SK-N-SH treated with all-trans-retinoic acid at 6 μM for 48 hours (cell line): ENCODE measurements around the gene BRIX1.

Experiments
- TSHZ2 ChIP-seq: fragments of 250-450 bp; sonication (Bioruptor Pico); IDR thresholded peaks from 2 replicates; pipeline ENCODE4 v1.5.0; 2020; ENCODE audit warnings: mild to moderate bottlenecking, moderate library complexity
- ZC3H10 ChIP-seq: fragments of 250-450 bp; sonication (Bioruptor Pico); IDR thresholded peaks from 2 replicates; pipeline ENCODE4 v1.5.1; 2021; ENCODE audit warnings: mild to moderate bottlenecking, moderate library complexity

GRCh38 chr5:34889394-34889793 is 26.1 kb upstream of the BRIX1 start:
- no peak for TF ChIP-seq ZC3H10 (CRISPR knock-in tag)
- TF ChIP-seq TSHZ2 (CRISPR knock-in tag), result no peak
